Embryonic facial prominence (tissue), 1 donor: ENCODE results near the gene FSHR.

ENCODE experiments used
- DNase-seq: peaks from one replicate; pipeline ENCODE4 v3.0.0-alpha.2; 2016; ENCODE audit errors: extremely low spot score

Gene FSHR

GRCh38 chr2:49111006-49111405 is 43.3 kb downstream of the FSHR start:
- DNase-seq: no peak

- no peak for DNase-seq
These were observed 43.7 kb downstream of the FSHR start for GRCh38 chr2:49110571-49110970.

DNA sequence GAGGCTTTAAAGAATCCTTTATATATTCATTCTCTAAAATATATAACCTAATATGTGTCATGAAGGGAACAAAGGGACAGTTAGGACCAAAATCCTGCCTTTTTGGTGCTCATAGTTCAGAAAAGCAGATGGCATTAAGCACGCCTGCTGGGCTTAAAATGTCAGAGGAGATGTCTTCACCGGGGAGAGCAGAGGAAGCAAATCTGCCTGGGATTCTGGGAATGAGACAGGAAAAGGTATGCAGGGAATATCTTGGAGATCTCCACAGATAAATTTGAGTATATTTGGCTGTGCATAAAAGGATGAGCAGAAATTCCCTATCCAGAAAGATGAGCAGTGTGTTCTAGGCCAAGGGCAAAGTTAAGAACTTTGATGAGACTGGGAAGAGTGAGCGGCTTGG is 45.5 kb downstream of the FSHR start:
- DNase-seq: no peak

DNA sequence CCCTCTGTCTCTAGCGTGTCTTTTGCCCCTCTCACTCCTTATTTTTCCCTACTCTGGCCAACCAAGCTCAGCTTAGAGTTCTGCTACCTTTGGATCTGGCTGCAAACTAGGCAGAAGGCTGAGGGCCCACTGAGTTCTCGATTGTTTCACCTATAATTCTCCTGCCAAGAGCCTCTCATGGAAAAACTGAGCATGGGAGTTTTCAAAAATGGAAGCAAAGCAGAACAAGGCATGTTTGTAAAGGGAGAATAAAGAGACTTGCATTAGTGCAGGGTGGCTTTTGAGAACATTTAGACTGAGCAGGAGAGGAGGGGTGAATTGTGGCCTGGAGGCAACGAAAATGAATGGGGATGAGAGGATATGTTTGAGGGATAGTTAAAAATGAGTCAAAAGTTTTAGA is 45.9 kb downstream of the FSHR start:
- no peak for DNase-seq

GRCh38 chr2:49105506-49105905 is 48.8 kb downstream of the FSHR start:
- no peak for DNase-seq

DNA sequence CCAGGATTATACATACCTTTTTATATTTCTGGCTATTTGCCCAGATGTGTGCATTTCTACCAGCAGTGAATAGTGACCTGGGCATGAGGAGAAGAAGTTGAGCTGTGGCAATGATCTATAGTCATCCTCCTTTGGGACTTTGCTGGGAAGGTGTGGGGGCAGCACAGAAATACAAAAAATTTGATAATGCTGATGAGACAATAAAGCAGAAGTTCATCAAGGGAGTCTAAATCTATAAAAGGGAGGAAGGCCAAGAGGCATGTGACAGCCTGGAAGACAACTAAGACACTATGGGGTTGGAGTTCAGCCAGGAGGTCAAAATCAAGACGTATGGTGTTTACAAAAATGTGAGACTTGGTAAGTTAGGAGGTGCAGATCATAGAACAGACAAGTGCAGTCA is 52.2 kb downstream of the FSHR start:
- DNase-seq: no peak

GRCh38 chr2:49080681-49081080 is 73.6 kb downstream of the FSHR start:
- no peak for DNase-seq

DNA sequence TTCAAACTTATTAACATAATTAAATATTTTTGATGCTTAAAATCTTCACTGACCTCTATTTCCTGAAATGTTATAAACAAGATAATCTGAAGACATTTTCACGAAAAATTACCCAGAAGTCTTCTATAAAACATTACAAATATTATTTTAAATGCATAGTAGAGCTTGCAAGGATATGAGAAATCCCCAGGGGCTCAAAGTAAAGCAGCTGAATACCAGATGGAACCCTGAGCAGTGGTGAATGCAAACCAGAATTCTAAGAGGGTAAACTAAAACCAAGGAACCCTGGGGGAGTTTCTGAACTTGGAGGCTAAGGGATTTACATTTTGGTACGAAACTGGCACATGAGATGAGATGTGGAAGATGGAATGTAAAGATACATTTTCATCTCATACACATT is 83.6 kb downstream of the FSHR start:
- DNase-seq: no peak

DNA sequence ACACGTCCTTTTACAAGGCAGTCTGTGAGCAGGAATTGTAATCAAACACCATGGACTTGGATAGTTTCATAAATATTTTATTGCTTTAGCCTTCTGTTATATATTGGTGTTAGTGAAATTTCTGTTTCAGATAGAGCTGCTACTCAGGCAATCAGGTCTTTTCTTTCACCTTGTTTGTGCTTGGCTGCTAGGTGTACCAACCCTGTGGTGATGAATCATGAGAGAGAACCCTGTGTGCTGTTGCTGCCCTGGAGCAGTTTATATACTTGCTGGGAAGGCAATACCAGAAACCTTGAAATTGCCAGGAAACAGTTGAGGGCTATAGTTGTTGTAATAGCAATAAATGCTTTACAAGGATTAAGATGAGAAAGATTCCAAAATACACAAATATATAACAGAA is 84.5 kb downstream of the FSHR start:
- DNase-seq: no peak

- no peak for DNase-seq
These were observed 85.7 kb downstream of the FSHR start for GRCh38 chr2:49068613-49069012.

- DNase-seq: no peak
These were observed 86.3 kb downstream of the FSHR start for GRCh38 chr2:49067971-49068370.

- no peak for DNase-seq
These were observed 101.2 kb downstream of the FSHR start for GRCh38 chr2:49053156-49053555.

- no peak for DNase-seq
These were observed 104.0 kb downstream of the FSHR start for GRCh38 chr2:49050265-49050664.

DNA sequence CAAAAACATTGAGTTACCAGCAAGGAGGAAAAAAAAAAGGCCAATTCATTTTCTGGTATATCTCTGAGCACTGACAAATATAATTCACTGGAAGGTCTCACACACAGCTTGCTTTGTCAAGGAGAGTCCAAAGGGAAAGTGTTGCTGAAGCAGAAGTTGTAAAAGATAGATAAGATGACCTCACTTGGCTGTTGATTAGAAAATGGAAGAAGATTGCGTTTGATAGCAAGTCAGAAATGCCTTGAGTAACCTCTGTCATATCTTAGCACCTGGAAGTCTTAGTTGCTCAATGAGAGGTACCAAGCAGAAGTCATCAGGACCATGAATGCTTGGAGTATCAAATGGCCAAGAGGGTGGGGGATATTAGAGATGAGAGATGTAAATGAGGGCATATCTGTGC is 105.2 kb downstream of the FSHR start:
- no peak for DNase-seq

DNA sequence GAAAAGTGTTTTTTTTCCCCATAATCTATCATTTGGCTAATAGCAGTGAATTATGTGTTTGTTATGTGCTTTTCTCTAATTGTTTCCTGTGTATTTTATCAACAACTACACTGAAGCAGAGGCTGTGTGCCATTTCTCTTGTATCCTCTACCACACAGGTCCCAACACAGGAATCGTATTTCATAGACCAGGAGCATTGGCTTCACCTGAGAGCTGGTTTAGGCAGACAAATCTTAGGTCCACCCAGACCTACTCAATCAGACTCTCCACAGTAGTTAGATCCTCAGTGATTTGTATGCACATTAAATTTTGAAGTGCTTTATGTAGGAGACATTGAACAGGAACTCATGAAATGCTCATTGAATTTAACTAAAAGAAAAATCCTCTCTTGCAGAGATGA is 109.2 kb downstream of the FSHR start:
- no peak for DNase-seq

DNA sequence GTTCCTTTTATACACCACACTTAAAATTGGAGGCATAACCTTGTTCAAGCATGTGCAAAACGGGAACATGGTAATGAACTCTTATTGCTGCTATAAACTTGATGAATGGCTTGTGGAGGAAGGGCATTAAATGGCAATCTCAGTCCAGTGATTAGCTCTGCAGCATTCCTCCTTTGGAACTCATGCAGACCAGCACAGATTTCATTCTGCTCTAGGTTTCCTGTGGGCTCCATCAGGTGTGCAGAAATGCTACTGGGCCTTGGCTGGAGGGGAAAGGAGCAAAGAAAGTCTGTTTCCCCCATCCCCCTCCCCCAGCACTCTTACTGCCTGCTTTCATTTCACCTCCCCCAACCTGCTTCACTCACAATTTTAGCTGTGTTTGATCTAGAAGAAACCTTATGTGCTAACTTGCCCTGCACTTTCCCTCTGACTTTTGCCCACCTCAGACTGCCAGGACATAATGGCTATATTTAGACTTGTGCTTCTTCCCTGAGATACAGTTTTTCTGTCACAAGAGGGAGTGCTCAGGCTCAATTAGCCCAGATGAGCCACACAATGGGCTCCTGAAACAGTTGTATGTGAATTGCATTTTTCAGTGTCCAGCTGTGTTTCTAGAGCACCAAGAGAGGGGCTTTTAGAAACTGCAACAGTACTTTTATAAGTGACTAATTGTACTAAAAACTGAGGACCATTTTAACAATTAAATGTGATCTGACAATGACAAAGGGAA is 109.8 kb downstream of the FSHR start:
- no peak for DNase-seq

- no peak for DNase-seq
These were observed 110.8 kb downstream of the FSHR start for GRCh38 chr2:49043405-49043982.

GRCh38 chr2:49042488-49042887 is 111.8 kb downstream of the FSHR start:
- DNase-seq: no peak

- no peak for DNase-seq
These were observed 113.3 kb downstream of the FSHR start for GRCh38 chr2:49041061-49041460.

DNA sequence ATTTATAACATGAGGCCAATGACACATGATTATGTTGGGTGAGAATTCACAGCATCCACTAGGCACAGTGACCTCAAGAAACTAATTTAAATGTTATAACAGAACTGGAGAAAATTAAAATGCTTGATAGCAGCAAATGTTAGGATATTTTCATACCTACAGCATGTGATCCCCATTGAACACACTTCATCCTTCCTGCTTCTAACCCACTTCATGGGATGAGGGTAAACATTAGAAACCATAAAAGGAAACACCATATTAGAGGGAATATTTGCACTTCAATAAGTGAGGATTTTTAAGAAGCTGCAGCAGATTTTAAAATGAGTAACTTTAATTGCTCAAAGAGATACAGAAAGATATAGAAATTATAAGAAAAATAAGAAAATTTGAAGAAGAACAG is 117.1 kb downstream of the FSHR start:
- no peak for DNase-seq

GRCh38 chr2:49035481-49035880 is 118.8 kb downstream of the FSHR start:
- no peak for DNase-seq

- no peak for DNase-seq
These were observed 120.7 kb downstream of the FSHR start for GRCh38 chr2:49033394-49034185.

DNA sequence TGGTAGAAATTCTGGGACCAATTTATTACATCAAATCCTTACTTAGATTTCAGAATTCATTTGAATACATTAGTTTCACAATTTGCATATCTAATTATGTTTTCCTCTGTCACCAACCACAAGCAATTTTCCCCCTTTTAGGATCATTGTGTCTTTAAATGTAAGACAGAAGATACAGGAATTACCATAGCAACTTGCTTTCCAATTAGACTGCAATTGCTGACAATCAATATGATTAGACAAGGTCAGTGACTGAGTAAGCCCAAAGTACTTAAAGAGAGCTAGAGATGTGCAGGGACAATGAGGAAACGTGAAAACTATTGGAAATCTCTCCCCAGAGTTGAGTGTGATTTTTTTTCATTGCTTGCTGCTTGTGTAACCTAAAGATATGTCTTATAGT is 121.4 kb downstream of the FSHR start:
- DNase-seq: no peak
